ENCODE results near the gene G3BP1.
A peak's percentile ranks its signal among the peaks of the same experiment; 100 is the strongest.
"Not testable (repeated sequence)": the region's sequence is repeated elsewhere in the genome, so short reads cannot be mapped to it uniquely, and the experiment has no call there.

The G3BP1 gene

GRCh38 chr5:151757233-151758140 is 14.3 kb upstream of the G3BP1 start:
- DNase-seq = no peak

DNA sequence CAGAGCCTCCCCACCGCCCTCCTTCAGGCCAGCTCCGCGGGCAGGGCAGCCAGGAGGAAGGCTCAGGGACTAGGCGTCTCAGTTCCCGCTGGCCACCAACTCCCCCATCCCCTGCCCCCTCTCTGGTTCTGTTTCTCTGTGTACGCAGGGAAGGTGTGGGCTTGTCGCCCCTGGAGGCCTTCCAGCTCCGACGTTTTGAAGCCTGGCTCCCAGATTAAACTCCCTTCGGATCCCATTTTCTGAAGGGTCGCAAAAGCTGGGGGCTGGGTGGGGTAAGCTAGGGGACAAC is 13.7 kb upstream of the G3BP1 start:
- no peak for DNase-seq

- DNase-seq = peak; percentile 91
Observed at GRCh38 chr5:151758430-151759241, 13.1 kb upstream of the G3BP1 start, which contains the start of gene ATOX1. ATOX1 (minus strand) TSS chr5:151758631; CDS start chr5:151758551, 80 bp downstream.

DNA sequence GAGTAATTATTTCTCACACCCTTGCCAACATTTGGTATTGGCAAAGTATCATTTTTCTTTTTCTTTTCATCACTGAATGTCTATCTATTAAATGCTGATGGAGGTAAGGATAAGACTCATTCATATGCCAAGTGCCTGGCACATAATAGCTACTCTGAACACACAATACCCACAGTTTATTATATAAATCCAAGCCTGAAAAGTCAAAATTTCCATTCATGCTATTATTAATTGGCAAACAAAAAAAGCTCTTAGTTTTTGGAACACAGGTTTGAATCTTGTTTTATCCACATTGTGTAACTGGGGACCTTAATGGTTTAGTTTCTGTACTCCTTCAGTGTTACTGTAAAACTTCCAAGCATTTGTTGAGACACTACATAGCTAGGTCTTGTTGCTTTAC is 7.0 kb upstream of the G3BP1 start:
- no peak for DNase-seq

GRCh38 chr5:151766975-151767374 is 4.8 kb upstream of the G3BP1 start:
- DNase-seq = no peak

GRCh38 chr5:151770383-151771258 is 1.1 kb upstream of the G3BP1 start:
- peak; percentile 89 for DNase-seq

GRCh38 chr5:151772029-151772845 is 483 bp downstream of the G3BP1 start:
- peak; percentile 57 for DNase-seq

DNA sequence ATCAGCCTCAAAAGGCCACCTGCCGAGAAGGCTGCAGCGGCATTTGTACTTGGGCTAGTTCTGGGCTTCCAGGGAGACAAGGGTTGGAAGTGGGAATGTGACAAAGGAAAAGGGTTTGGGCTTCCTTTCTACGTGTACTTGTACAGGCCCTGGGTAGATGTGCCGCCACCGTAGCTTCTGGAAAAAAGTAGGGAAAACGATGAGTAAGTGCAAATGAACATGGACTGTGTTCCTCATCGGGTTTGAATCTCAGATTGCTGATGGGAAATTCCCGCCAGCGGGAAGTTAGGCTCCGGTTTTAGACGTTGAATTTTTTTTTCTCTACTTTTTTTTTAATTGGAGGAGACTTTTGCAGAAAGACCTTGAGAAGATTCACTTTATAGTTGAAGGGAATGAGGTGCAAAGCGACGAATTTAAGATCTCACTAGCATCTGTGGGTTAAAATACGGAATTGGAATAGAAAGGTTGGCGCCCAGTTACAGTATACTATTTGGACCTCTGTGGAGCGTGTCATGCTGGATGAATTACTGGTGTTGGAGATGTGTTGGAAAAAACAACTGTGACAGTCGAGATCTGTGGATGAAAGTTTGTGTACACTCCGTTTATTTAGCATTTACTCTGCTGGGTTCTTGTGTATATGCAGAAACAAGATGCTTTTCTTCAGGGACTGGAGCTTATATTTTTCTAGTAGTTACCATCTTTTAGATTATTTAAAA is 1.2 kb downstream of the G3BP1 start:
- no peak for DNase-seq

- no peak for DNase-seq
Observed at GRCh38 chr5:151773951-151774350, 2.2 kb downstream of the G3BP1 start.

- DNase-seq = no peak
Observed at GRCh38 chr5:151775025-151775606, 3.4 kb downstream of the G3BP1 start.

DNA sequence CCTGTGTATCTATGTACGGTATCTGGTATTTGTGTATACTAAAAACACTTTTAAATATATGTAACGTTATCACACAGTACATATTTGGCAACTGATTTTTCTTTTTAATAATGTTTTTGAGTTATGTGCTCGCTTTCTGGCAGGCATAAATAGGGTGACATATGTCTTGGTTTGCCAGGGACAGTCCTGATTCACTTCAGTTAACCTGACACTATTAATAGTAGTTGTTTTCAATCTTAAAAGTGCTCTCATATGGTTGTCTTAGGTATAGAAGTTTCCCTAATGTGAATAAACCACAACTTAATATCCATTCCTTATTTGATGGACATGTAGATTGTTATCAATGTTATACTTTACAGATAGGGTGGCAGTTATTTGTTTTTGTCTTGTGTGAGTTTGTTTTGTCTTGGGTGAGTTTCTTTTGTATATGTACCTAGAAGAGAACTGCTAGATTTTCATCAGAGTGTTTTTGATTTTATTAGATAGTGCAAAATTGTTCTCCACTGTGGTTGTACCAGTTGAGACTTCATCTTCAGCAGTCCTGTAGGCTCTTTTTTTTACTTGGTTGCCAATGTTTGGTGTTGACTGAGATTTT is 7.9 kb downstream of the G3BP1 start:
- no peak for DNase-seq

DNA sequence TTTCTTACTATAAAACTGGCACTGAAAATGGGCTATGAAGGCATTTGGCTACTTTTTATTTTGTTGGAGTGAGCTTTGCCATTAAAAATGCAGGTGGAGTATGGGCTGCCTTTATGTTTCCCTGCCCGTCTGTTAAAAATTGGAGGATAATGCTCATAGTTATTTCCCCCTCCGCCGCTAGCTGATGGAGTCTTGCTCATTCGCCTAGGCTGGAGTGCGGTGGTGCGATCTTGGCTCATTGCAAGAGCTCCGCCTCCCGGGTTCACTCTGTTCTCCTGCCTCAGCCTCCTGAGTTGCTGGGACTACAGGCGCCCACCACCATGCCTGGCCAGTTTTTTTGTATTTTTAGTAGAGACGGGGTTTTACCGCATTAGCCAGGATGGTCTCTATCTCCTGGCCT is 8.6 kb downstream of the G3BP1 start:
- no peak for DNase-seq

DNA sequence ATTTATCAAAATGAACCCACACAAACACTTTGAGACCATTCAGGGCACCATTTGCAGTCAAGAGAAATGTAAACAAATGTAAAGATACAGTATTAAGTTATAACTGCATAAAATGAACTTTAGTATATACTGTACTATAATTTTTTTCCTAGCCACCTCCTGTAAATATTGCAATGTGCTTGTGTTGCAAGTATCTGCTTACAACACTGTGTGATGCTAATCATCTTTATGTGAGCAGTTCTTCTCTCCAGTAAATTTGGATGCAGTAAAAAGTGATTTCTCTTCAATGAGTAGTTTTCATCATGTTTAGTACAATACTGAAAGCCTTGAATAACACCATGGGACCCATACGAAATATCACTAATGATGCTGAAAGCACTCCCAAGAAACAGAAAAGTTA is 9.4 kb downstream of the G3BP1 start:
- no peak for DNase-seq

DNA sequence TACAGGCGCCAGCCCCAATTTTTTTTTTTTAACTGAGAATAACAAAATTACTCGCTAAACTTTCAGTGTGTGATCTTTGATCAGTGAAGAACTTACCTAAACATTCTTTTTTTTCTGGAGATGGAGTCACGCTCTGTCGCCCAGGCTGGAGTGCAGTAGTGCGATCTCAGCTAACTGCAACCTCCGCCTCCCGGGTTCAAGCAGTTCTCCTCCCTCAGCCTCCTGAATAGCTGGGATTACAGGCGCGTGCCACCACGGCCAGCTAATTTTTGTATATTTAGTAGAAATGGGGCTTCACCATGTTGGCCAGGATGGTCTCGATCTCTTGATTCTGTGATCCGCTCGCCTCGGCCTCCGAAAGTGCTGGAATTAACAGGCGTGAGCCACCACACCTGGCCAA is 11.9 kb downstream of the G3BP1 start:
- not testable (repeated sequence) for DNase-seq

DNA sequence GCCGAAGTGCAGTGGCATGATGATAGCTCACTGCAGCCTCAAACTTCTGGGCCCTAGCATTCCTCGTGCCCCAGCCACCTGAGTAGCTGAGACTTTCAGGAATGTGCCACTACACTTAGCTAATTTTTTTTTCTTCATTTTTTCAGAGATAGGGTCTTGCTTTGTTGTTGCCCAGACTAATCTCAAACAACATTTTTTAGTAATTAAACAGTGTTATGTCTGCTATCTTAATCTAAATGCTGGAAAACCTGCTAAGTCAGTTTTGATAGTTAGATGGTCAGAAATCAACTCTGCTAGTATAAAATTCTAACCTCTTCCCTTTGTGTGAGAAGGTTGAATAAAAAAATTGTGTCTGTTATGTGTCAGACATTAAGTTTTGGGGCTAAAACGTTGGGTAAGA is 12.4 kb downstream of the G3BP1 start:
- no peak for DNase-seq

DNA sequence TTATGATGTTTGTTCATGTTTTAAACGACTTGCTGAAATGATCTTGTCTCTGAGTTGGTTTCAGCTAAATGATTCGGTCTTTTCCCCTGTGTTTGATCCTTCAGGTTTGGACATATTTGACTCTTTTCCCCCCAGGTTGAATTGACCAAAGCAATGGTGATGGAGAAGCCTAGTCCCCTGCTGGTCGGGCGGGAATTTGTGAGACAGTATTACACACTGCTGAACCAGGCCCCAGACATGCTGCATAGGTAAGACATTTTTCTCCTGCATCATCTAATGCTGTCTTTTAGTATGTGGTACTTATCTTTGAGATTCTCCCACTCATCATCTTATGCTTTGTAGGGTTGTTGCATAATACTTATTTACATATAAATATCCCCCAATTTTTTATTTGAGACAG is 14.7 kb downstream of the G3BP1 start:
- no peak for DNase-seq

DNA sequence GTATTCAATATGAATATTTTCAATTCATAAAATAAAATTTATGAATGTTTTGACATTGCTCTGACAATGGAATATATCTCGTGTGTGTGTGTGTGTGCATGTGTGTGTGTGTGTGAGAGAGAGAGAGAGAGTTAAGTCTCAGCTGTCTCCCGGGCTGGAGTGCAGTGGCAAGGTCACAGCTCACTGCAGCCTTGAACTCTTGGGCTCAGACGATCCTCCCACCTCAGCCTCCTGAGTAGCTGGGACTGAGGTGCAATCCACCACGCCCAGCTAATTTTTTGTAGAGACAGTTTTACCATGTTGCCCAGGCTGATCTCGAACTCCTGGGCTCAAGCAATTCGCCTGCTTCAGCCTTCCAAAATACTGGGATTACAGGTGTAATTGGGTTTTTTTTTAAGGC is 16.1 kb downstream of the G3BP1 start:
- DNase-seq = no peak

GRCh38 chr5:151793358-151793757 is 21.6 kb downstream of the G3BP1 start:
- no peak for DNase-seq

GRCh38 chr5:151795426-151795825 is 23.7 kb downstream of the G3BP1 start:
- DNase-seq = no peak

DNA sequence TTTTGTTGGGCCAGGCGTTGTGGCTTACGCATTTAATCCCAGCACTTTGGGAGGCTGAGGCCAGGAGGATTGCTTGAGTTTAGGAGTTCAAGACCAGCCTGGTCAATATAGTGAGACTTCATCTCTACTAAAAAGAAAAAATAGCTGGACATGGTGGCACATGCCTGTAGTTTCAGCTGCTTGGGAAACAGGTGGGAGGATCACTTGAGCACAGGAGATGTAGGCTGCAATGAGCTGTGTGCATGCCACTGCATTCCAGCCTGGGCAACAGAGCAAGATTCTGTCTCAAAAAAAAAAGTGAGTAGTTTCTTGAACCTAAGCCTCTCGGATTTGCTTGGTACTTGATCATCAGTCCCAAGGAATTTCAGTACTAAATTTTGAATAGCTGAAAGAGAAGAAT is 26.9 kb downstream of the G3BP1 start:
- DNase-seq = no peak

GRCh38 chr5:151799407-151799806 is 27.7 kb downstream of the G3BP1 start:
- DNase-seq = no peak

Measured in left hindlimb (tissue), 1 donor.